Measurements from ENCODE around the gene SFT2D2.
"Not testable (repeated sequence)": the region's sequence is repeated elsewhere in the genome, so short reads cannot be mapped to it uniquely, and the experiment has no call there.

SFT2D2 gene
- 125 to 181 reads per million in 2 experiments for total RNA-seq

GRCh38 chr1:168225476-168226190 is at the start of gene SFT2D2:
Gene SFT2D2, plus strand, starts transcription at chr1:168226004. Its CDS starts 76 bp downstream, at chr1:168226080.
- peak; percentile 65 for DNase-seq (ENCODE audit: low read depth)

- no peak for DNase-seq (ENCODE audit: low read depth)
Measured at GRCh38 chr1:168178227-168178637, 47.6 kb upstream of the SFT2D2 start.

DNA sequence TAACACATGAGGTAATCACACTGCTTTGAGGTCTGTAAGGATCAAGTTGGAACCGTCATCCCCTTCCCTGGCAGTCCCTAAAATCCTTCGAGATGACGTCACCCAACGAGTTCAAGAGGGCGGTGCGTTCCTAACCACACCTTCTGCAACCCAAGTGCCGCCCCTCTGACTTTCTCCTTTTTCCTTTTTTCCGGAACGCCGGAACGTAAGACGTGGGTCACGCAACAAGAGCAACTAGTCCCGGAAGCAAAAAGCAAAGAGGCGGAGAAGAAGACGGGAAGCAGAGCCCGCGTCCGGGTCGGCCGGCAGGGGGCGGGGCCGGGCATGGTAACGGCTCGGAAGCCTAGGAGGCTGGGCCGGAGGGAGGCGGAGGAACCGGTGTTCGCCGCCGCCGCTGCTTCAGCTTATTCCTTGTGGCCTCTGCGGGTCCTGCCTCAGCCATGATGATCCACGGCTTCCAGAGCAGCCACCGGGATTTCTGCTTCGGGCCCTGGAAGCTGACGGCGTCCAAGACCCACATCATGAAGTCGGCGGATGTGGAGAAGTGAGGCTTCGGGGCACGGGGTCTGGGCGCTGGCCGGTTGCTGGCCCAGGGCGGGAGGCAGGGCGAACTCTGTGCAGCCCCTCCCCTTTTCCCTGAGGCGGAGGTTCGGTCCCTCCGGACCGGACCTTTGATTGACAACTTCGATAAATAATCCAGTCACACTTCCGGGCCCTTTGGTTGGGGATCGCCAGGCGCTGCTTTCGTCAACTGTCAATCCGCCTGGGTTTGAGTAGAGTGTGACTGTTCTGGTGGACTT is 47.0 kb upstream of the SFT2D2 start, which contains the start of gene TIPRL:
Gene TIPRL (plus strand): TSS at position 325 of the 800 bp plus-strand sequence. CDS start 116 bp downstream, at position 441.
- peak; percentile 89 for DNase-seq (ENCODE audit: low read depth)

- no peak for DNase-seq (ENCODE audit: low read depth)
Measured at GRCh38 chr1:168179438-168180147, 46.2 kb upstream of the SFT2D2 start.

- DNase-seq (ENCODE audit: low read depth), result no peak
Measured at GRCh38 chr1:168180148-168180524, 45.7 kb upstream of the SFT2D2 start.

- not testable (repeated sequence) for DNase-seq (ENCODE audit: low read depth)
Measured at GRCh38 chr1:168181063-168181720, 44.6 kb upstream of the SFT2D2 start.

DNA sequence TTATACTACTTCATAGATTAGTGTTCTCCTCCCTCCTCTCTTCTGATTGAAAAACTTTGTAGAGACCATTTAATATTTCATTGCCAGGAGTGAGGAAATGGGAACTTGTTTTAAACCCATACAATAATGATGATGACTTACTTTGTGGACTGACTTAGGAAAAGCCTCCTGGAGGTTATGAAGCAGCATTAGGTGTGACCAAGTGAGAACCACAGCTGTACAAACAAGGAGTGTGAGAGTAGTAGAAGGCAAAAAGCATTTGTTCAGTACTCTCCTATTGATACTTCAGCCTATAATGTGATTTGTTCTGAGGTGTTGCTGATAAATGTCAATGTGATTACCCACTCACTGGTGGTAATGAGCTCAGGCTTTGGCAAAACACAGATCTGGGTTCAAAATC is 38.6 kb upstream of the SFT2D2 start:
- no peak for DNase-seq (ENCODE audit: low read depth)

DNA sequence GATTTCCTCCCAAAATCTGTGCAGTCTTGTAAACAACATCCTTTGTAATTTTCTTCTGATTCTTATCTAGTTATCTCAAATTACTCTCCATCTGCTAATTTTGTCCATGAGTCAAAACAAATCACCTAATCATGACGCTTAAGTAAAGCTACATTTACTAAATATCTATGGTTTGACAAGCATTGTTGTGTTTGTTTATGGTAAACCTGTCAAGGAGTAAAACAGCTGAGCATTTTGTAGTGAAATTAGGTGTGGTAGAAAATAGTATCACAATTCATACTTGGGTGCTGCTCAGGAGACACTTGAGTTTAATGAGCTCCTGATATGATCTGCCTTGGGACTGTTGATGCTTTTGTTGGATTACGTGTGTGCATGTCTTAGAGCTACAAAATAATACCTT is 35.4 kb upstream of the SFT2D2 start:
- no peak for DNase-seq (ENCODE audit: low read depth)

GRCh38 chr1:168195199-168196135 is 30.3 kb upstream of the SFT2D2 start:
- no peak for DNase-seq (ENCODE audit: low read depth)

DNA sequence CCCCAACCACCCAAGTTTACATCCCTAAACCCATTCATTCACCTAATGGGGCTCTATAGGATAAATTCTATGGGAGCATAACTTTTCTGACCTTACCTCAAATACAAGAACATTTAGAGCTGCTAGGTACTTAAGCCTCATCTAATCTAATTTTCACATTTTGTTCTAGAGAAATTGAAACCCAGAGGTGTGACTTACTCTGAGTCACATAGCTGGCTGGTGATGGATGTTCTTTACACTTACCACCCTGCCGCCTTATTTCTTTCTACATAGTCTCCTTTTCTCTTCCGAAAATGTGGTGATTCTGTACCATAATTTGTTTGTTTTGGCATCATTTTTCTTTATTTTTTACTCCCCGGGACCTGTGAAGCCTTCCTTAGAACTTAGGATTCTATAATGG is 26.7 kb upstream of the SFT2D2 start:
- no peak for DNase-seq (ENCODE audit: low read depth)

DNA sequence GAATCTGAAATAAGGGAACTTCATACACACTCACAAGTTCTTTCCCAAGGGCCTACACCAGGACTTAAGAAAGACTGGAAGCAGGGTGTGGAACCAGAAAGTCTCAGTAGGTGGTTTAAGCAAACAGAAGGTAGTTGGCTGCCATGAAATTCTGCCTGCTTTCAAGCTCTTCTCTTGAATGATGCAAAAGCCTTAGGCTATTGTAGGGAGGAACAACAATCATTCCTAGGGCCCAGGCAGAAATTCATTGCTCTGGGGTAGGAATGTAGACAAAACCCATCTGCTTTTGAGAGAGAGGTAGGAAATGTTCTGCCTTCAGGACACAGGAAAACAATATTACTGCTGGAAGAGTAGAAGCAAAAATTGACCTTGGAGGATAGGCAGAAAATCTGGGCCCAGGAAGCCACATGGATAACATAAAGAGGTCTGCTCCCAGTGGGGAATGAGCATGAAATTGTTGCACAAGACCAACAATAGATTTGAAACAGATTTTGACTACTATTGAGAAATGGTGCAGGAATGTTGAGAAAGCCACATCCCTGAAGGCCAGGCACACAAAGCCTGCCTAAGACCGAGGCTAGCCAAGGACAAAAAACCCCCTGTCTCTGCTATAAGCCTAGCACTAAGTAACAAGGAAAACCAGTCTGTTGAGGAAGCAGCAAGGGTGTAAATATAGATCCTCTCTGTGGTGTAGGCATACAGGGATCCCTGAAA is 22.7 kb upstream of the SFT2D2 start:
- DNase-seq (ENCODE audit: low read depth), result no peak

DNA sequence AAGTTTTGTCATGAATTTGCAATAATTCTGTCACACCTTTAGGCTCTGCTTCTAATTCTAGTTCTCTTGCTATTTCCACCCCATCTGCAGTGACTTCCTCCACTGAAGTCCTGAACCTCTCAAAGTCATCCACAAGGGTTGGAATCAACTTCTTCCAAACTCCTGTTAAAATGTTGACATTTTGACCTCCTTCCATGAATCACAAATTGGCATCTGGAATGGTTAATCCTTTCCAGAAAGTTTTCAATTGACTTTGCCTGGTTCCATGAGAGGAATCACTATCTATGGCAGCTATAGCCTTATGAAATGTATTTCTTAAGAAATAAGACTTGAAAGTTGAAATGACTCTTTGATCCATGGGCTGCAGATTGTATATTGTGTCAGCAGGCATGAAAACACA is 19.7 kb upstream of the SFT2D2 start:
- DNase-seq (ENCODE audit: low read depth), result no peak

DNA sequence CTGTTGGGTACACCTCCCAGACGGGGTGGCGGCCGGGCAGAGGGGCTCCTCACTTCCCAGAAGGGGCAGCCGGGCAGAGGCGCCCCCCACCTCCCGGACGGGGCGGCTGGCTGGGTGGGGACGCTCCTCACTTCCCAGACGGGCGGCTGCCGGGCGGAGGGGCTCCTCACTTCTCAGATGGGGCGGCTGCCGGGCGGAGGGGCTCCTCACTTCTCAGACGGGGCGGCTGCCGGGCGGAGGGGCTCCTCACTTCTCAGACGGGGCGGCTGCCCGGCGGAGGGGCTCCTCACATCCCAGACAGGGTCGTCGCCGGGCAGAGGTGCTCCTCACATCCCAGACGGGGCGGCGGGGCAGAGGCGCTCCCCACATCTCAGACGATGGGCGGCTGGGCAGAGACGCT is 18.1 kb upstream of the SFT2D2 start:
- not testable (repeated sequence) for DNase-seq (ENCODE audit: low read depth)

DNA sequence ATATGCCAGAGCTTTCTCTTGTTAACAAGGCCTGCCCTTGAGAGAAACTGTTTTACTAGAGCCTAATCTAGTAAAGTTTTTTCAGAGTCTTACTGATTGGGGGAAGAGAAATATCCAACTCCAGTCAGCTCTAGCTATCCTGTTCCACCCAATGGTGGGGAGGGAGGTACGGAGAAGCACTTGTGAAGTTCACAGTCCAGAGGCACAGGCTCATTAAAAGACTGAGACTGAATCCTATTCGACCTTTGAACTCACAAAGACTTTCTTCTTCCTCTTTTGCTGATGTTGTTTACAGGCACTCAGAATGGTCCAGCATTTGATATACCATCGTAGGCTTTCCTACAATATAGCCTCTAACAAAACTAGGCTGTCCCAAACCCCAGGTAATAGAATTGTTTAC is 15.5 kb upstream of the SFT2D2 start:
- no peak for DNase-seq (ENCODE audit: low read depth)

GRCh38 chr1:168213349-168213748 is 12.5 kb upstream of the SFT2D2 start:
- DNase-seq (ENCODE audit: low read depth), result no peak

- no peak for DNase-seq (ENCODE audit: low read depth)
Measured at GRCh38 chr1:168216171-168216570, 9.6 kb upstream of the SFT2D2 start.

GRCh38 chr1:168217664-168218063 is 8.1 kb upstream of the SFT2D2 start:
- no peak for DNase-seq (ENCODE audit: low read depth)

DNA sequence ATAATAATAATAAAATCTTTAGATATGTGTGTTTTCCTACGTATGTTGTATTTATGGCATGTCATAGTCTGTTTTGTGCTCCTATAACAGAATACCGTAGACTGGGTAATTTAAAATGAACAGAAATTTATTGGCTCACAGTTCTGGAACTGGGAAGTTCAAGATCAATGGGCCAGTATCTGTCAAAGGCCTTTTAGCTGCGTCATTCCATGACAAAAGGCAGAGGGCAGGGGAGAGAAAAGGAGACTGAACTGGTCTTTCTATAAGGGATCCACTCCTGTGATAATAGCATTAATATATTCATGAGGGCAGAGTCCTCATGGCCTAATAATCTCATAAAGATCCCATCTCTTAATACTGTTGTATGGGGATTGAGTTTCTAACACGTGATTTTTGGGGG is 7.1 kb upstream of the SFT2D2 start:
- no peak for DNase-seq (ENCODE audit: low read depth)

- no peak for DNase-seq (ENCODE audit: low read depth)
Measured at GRCh38 chr1:168220470-168220871, 5.3 kb upstream of the SFT2D2 start.

GRCh38 chr1:168221275-168221674 is 4.5 kb upstream of the SFT2D2 start:
- DNase-seq (ENCODE audit: low read depth), result no peak
